ENCODE results near the gene ASTN1.
A peak's percentile ranks its signal among the peaks of the same experiment; 100 is the strongest.

Gene ASTN1

DNA sequence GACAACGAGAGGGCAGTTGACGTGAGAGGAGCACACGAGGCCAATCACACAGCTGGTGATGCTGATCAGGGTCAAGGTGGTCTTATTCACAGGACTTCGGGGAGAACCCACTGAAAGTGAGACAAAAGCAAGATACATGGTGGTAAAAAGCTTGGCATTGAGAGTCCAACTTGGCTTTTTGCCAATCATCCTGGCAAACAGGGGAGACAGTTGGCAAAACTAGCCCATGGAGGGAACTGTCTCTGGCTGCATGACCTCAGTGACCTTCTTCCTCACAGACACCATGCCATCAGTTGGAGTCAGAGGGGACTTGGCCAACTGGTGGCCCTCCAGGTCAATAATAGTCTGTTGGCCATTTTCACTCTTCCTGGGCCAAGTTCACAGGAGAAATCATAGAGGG is 139.9 kb downstream of the ASTN1 start:
- no peak for DNase-seq

GRCh38 chr1:177023726-177024125 is 140.8 kb downstream of the ASTN1 start:
- no peak for DNase-seq

- DNase-seq: no peak
Observed at GRCh38 chr1:177023249-177023648, 141.3 kb downstream of the ASTN1 start.

DNA sequence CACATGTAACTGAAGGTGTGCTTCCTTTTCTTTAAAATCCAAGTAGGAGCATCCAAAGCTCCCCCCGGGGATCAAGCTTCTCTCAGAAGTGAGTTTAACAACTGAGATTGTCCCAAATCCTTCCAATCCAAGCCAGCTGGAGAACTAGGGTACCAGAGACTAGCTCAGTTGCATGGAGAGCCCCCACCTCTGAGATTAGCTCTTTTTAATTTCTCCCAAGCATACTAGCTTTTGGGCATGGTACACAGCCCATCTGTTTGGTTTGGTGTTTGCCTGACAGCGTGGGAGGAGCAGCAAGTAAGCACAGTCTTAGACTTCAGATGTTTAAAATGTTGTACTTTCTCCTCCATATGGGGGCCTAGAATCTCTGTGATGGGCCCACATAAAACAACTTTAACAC is 142.8 kb downstream of the ASTN1 start:
- DNase-seq: no peak

DNA sequence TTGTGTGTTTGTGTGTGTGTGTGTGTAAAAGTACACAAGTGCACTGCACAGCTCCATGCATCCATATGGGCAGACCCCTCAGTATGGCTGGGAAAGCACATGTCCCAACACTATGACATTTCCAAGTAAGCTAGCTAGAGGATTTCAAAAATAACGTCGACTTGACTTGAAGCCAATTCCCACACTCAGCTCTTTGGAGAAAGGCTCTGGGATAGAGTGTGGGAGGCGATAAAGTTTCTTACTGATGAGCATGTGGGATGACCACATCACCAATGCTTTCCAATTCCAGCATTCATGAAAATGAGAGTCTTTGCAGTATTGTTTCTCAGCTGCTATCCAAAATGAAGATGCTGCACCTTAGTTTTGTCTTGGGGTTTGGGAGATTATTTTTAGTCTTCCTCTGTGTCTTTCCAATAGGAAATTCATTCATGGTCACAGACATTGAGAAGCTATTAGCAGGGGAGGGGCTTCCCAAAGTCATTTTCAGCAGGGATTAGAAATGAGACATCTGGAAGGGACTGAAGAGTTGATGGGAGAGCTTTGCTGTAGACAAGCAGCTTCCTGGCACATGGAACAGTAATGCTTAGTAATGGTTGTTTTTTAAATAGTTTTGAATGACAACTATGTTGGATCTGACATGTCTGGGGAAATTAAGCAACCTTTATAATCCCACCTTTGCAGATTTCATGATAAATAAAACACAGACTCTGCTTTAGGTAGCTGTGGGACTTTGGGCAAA is 143.5 kb downstream of the ASTN1 start:
- no peak for DNase-seq

GRCh38 chr1:177017287-177017852 is 147.1 kb downstream of the ASTN1 start:
- no peak for DNase-seq

DNA sequence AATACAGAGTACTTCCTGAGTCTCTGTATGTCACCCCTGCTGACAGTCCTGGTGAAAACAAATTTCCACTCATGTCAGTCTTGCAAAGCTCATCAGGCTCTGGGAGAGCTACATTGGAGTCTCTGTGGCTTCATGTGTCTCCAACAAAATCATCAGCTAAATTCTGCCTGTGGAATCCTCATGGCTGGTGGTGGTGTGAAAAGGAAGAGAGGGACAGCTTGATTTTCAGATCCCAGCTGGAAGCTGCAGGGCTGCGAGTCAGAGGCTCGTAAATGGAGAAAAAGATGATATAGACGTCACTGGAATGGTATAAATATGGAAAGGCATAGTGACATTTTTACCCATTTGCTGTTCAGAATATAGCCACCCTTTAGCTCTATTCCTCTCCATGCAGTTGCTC is 150.2 kb downstream of the ASTN1 start:
- DNase-seq: no peak

DNA sequence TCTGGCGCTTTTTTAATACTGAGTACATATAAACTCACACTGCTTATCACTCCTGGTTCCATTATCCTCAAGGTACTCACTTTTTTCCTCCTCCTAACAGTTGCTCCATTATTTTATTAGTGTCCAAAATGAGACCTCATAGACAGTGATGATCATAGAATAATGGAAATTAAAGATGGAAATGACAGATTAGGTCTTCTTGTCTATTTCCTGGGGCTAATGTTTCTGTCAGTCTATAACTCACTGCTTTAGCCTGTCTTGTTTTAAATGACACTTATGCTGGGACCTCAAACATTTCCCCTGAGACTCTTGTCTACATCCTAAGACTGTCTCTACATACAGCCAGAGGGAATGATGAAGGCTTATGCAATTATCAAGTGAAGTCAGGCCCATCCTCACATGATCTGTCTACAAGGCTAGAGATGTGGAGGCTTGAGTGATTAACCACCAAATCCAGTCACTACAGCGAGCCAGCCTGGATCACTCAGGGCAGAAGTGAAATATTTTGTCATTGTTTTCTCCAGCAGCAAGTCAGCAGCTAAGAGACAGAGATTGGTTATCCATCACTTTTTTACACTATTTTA is 152.1 kb downstream of the ASTN1 start:
- no peak for DNase-seq

- DNase-seq: no peak
Observed at GRCh38 chr1:177011508-177011907, 153.0 kb downstream of the ASTN1 start.

DNA sequence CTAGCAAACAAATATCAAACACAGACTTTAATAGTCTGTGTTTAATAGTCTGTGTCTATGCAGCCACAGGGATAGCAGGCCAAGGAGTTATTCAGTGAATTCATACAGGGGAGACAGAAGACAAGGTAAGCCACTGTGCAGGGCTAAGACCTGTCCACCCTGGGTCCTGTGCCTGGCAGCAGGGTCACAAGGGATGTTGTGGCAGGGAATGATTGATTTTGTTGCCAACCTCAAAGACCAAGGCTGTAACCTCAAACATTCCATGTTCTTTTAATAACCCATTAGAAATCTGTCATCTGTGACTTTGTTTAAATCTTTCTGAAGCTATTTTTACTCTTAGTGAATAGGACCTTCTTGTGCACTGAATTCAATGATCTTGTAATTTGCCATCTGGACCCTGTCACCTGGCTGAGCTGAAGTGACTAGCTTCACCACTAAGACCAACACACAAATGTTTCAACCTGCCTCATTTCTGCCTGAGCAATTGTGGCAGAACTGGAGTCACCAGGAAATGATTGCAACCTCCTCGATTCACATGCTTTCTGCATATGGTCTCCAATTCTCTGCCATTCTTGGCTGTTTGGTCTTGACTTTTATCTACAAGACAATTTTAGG is 154.2 kb downstream of the ASTN1 start:
- DNase-seq: no peak

- DNase-seq: no peak
Observed at GRCh38 chr1:177008653-177009052, 155.9 kb downstream of the ASTN1 start.

- no peak for DNase-seq
Observed at GRCh38 chr1:177007437-177008161, 156.9 kb downstream of the ASTN1 start.

DNA sequence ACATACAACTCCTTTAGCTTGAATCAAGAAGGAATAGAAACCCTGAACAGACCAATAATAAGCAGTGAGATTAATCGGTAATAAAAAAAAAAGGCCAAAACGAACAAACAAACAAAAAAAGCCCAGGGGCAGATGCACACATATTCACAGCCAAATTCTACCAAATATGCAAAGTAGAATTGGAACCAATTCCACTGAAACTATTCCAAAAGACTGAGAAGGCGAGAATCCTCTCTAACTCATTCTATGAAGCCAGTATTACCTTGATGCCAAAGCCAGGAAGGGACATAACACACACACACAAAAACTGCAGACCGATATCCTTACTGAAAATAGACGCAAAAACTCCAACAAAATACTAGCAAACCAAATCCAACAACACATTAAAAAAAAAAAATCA is 161.6 kb downstream of the ASTN1 start:
- DNase-seq: no peak

DNA sequence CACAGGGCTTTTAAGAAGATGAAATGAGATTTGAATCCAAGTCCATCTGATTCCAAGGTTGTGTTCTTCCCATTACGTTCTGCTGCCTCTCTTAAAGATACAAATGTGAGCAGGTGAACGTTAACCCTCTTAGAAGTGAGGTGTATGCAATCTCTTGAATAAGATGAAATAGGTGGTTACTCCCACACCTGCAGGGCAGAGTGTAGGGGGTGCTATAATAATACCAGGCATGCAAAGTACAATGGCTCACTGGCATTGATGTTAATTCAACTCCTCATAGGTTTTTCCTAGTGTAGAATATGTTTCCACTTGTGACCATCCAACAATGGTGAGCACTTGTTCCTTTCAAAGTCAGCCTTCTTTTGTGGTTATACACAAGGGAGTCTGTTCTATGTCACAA is 163.0 kb downstream of the ASTN1 start:
- no peak for DNase-seq

GRCh38 chr1:176998183-176998795 is 166.2 kb downstream of the ASTN1 start:
- peak; percentile 5 for DNase-seq

GRCh38 chr1:176996456-176997090 is 167.9 kb downstream of the ASTN1 start:
- DNase-seq: peak; percentile 16

DNA sequence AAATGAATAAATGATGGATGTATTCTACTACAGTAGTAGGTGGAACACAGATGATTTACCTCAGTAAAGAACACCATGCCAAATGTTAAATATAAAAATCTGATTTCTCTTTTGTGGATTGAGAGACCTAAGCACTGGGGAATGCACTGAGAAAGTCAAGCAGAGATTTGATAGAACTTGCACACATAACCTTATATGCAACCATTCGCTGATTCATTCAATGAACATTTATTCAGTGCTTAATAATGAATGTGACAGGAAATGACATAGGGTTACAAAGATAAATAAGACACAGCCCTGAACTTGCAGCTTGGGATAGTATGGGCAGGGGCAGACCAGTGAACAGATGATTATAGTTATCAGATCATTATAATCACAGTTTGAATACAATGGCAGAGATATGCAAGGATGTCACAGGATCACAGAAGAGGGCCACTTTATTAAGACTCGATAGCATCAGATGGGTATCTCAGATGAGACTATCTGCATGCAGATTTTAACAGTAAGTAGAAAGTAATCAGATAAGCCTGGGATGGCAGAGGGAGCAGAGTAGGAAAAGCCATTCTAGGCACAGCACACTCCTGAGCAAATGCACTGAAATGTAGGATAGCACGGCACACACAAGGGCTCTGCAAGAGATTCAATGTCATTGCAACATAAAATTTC is 169.4 kb downstream of the ASTN1 start:
- DNase-seq: peak; percentile 24

DNA sequence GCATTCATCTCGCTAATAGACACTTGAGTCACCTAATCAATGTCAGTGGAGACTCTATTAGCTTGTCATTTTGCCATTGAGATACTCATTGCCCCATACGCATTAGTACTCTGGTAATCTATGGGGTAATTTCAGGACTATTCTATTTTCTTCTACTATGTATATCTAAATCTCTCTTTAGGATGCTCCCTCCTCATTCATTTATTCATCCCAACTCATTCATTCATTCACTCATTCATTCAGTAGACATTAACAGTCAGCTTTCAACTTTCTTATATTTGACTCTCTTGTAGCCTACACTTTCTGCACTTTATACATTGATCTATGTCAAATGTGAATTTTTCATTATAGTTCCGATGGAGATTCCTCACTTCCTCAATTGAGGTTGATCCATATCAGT is 170.9 kb downstream of the ASTN1 start:
- DNase-seq: no peak

DNA sequence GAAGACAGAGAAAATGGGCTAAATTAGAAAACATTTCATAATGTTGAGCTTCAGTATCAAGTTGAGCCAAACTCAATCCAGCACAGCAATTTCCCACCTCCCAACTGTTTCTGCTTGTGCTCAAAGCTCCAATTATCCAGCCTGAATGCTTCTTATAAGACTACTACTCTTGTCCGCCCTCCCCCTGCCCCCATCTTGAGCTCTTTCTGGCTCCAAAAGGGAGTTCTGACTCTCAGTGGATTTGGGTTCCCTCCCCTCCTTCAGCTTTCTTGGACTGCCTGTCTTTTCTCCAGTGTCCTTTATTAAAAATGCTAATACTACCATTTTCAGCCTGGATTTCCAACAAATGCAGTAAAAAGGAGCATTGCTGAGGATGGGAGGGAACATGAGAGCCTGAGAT is 174.8 kb downstream of the ASTN1 start:
- DNase-seq: no peak

- DNase-seq: peak; percentile 54
Observed at GRCh38 chr1:176989023-176989422, 175.5 kb downstream of the ASTN1 start.

DNA sequence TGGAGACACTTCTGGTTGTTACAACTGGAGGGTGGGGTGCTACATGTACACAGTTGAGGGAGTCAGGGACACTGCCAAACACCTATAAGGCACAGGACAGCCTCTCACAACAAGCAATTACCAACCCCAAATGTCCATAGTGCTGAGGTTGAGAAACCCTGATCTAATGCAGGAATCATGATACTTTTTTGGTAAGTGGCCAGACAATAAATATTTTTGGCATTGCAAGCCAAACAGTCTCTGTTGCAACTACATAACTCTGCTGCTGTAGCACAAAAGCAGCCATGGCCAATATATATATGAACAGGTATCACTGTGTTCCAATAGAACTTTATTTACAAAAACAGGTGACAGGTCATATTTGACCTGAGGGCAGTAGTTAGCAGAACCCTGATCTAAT is 177.5 kb downstream of the ASTN1 start:
- peak; percentile 65 for DNase-seq

GRCh38 chr1:176983731-176984130 is 180.8 kb downstream of the ASTN1 start:
- DNase-seq: no peak
